GM12878 (cell line): ENCODE measurements around the gene GALNT9. TPM values are rescaled to one million over a fixed set of nuclear protein-coding genes. Genes with fewer than 3 reads are reported as not detected.

ENCODE experiments used
- ATAC-seq: fragments of 200-7000 bp; cut with Tn5 transposase; 3 replicates; pipeline ENCODE4 v1.9.1; 2020; ENCODE audit warnings: mild to moderate bottlenecking, moderate library complexity
- BruUV-seq: library from RNA; stranded (reverse); fragments of 400-500 nt; replicated peaks from 2 replicates; lab custom pipeline; 2021; lab: Mats Ljungman, UMichigan
- CTCF ChIA-PET: fragments of 300-600 bp; sonication (Branson Sonifier 250); formaldehyde crosslinking; extraction: SDS; loops from one replicate; lab custom pipeline; 2021; ENCODE audit warnings: inconsistent platforms; lab: Yijun Ruan, JAX
- POLR2A ChIA-PET: fragments of 350-600 bp; formaldehyde crosslinking; extraction: SDS; loops from one replicate; lab custom pipeline; 2021; ENCODE audit warnings: inconsistent platforms; lab: Charles Lee
- RAD21 ChIA-PET: fragments of 300-600 bp; sonication (Branson Sonifier 250); formaldehyde crosslinking; loops from one replicate; lab custom pipeline; 2023; ENCODE audit warnings: antibody characterized with exemption; ENCODE audit not compliant: unreplicated experiment; lab: Charles Lee
- SMC1A ChIA-PET: fragments of 300-600 bp; sonication (Branson Sonifier 250); formaldehyde crosslinking; loops from one replicate; lab custom pipeline; 2023; ENCODE audit not compliant: unreplicated experiment, uncharacterized antibody; lab: Charles Lee
- DNase-seq: peaks from one replicate; pipeline ENCODE4 v3.0.0-alpha.2; 2011; ENCODE audit warnings: low read depth, low spot score
- FAIRE-seq: peaks from 3 replicates; lab custom pipeline; 2011; peaks lifted over from hg19 to GRCh38; lab: Jason Lieb, UNC
- H2AFZ ChIP-seq: 2 replicates; pipeline ENCODE4 v1.6.0; 2011; ENCODE audit warnings: low read depth, low read length, control low read depth; ENCODE audit not compliant: control insufficient read depth
- H3K27ac ChIP-seq: 2 replicates; pipeline ENCODE4 v1.5.1; 2011; ENCODE audit warnings: control low read depth; ENCODE audit not compliant: control insufficient read depth, insufficient read depth
- H3K27me3 ChIP-seq, 2 experiments: replicated peaks in 1 of 2; 2 replicates each; pipeline versions ENCODE4 v1.6.0 to v1.6.1; 2011; ENCODE audit warnings: low read length in 1 of 2; ENCODE audit not compliant: control insufficient read depth in 2 of 2, insufficient read depth in 2 of 2
- H3K36me3 ChIP-seq, 2 experiments: 2 replicates each; pipeline ENCODE4 v1.5.1; 2011; ENCODE audit warnings: low read length in 1 of 2; ENCODE audit not compliant: control insufficient read depth in 2 of 2, insufficient read depth in 2 of 2
- H3K4me1 ChIP-seq: 2 replicates; pipeline ENCODE4 v1.6.1; 2011; ENCODE audit warnings: mild to moderate bottlenecking, low read length, moderate library complexity, mixed read lengths; ENCODE audit not compliant: control insufficient read depth, insufficient read depth
- H3K4me2 ChIP-seq: 2 replicates; pipeline ENCODE4 v1.6.0; 2011; ENCODE audit warnings: control low read depth; ENCODE audit not compliant: control insufficient read depth, insufficient read depth
- H3K4me3 ChIP-seq: fragments of 200-600 bp; sonication (generic); 2 replicates; pipeline ENCODE4 v1.5.1; 2016
- H3K79me2 ChIP-seq: 2 replicates; pipeline ENCODE4 v1.6.0; 2011; ENCODE audit warnings: low read length; ENCODE audit not compliant: control insufficient read depth, insufficient read depth
- H3K9ac ChIP-seq: 2 replicates; pipeline ENCODE4 v1.8.0; 2011; ENCODE audit warnings: low read length, control low read depth, mixed read lengths; ENCODE audit not compliant: control insufficient read depth, insufficient read depth
- H3K9me3 ChIP-seq: replicated peaks from 3 replicates; pipeline ENCODE4 v1.5.1; 2011; ENCODE audit warnings: mild to moderate bottlenecking, low read length; ENCODE audit not compliant: control insufficient read depth, insufficient read depth
- H4K20me1 ChIP-seq: 2 replicates; pipeline ENCODE4 v1.6.0; 2011; ENCODE audit not compliant: control insufficient read depth, insufficient read depth
- CHD2 ChIP-seq: IDR thresholded peaks from 2 replicates; pipeline ENCODE4 v1.6.1; 2011; ENCODE audit warnings: low read depth, low read length, improper control_type of control experiment, borderline replicate concordance
- DPF2 ChIP-seq: fragments of 450-650 bp; IDR thresholded peaks from 2 replicates; pipeline ENCODE4 v1.6.1; 2017; ENCODE audit warnings: mild to moderate bottlenecking
- GABPA ChIP-seq: IDR thresholded peaks from 2 replicates; pipeline ENCODE4 v1.6.1; 2014; ENCODE audit warnings: antibody characterized with exemption, low read depth, mild to moderate bottlenecking, inconsistent platforms
- HCFC1 ChIP-seq: fragments of 150-350 bp; IDR thresholded peaks from 2 replicates; pipeline ENCODE4 v1.6.1; 2014; ENCODE audit warnings: low read length
- HDGF ChIP-seq: fragments of 450-650 bp; IDR thresholded peaks from 2 replicates; pipeline ENCODE4 v1.6.1; 2016; ENCODE audit warnings: antibody characterized with exemption
- IKZF1 ChIP-seq: fragments of 450-650 bp; conservative IDR thresholded peaks from 2 replicates; pipeline ENCODE4 v1.6.1; 2017; ENCODE audit warnings: antibody characterized with exemption, mild to moderate bottlenecking
- MEF2A ChIP-seq: IDR thresholded peaks from 2 replicates; pipeline ENCODE4 v1.6.1; 2011; ENCODE audit warnings: low read depth, mild to moderate bottlenecking, low read length, moderate library complexity; ENCODE audit not compliant: insufficient read depth
- RB1 ChIP-seq: fragments of 450-650 bp; formaldehyde crosslinking; IDR thresholded peaks from 2 replicates; pipeline ENCODE4 v1.6.1; 2017; ENCODE audit warnings: mild to moderate bottlenecking, borderline replicate concordance
- RBBP5 ChIP-seq: fragments of 200-600 bp; sonication (generic); conservative IDR thresholded peaks from 2 replicates; pipeline ENCODE4 v1.6.1; 2016
- SMAD5 ChIP-seq: IDR thresholded peaks from 2 replicates; pipeline ENCODE4 v1.6.1; 2016; ENCODE audit warnings: antibody characterized with exemption, low read depth
- SRF ChIP-seq, 2 experiments: IDR thresholded peaks; 2 replicates each; pipeline ENCODE4 v1.6.1; 2011; ENCODE audit warnings: low read depth in 2 of 2, low read length in 2 of 2, mild to moderate bottlenecking in 1 of 2, moderate library complexity in 1 of 2
- WGBS: methylation state at CpG from one replicate; pipeline ENCODE4 v1.1.6; 2016; ENCODE audit warnings: low lambda C conversion rate; ENCODE audit not compliant: insufficient replicate concordance, insufficient coverage; ENCODE audit errors: missing lambda C conversion rate; 5-methylcytosine and 5-hydroxymethylcytosine counted together
- in situ Hi-C: fragments of 300-500 bp; cut with MboI; formaldehyde crosslinking; loops from 9 replicates; pipeline ENCODE4 v1.14.3; 2018; ENCODE audit warnings: mixed read lengths
- intact Hi-C: fragments of 100-400 bp; cut with micrococcal nuclease; formaldehyde crosslinking; loops from one replicate; pipeline ENCODE4 v1.14.2; 2022; ENCODE audit not compliant: unreplicated experiment
- polyA plus RNA-seq, 11 experiments: library from polyadenylated mRNA; depleted of rRNA in 4 of 11; unstranded in 6 of 11; stranded (reverse) in 5 of 11; fragments of >200 nt; fragmentation: Nextera tagmentation in 4 of 11; fragmentation: Illumina TruSeq in 1 of 11; extraction: Ambion mirVana in 4 of 11; extraction: Trizol in 1 of 11; gene quantifications; 1 replicate in 1 of 11; 2 replicates in 10 of 11; pipeline versions ENCODE4 v1.2.1 to v1.2.3, GENCODE V29; 2011 to 2016; ENCODE audit warnings: inconsistent platforms in 2 of 11, missing spikeins in 2 of 11, low read depth in 1 of 11
- total RNA-seq, 4 experiments: library from RNA; depleted of rRNA in 3 of 4; stranded (reverse); fragments of >200 nt in 3 of 4; fragmentation: Illumina TruSeq in 1 of 4; extraction: Trizol in 1 of 4; gene quantifications; 2 replicates each; pipeline versions ENCODE4 v1.2.1 to v1.2.3, GENCODE V29; 2013 to 2021
- TF ChIP-seq, protein P1 (sequence below): fragments of 450-650 bp; IDR thresholded peaks from 2 replicates; pipeline ENCODE4 v1.6.1; 2018; ENCODE audit warnings: borderline replicate concordance, mild to moderate bottlenecking; ENCODE audit not compliant: partially characterized antibody
- TF ChIP-seq, protein P2 (sequence below): fragments of 450-650 bp; IDR thresholded peaks from 2 replicates; pipeline ENCODE4 v1.6.1; 2016; ENCODE audit warnings: mild to moderate bottlenecking
- TF ChIP-seq, protein P3 (sequence below): fragments of 450-650 bp; IDR thresholded peaks from 2 replicates; pipeline ENCODE4 v1.6.1; 2018; ENCODE audit warnings: mild to moderate bottlenecking, low read depth, moderate library complexity; ENCODE audit not compliant: partially characterized antibody
- TF ChIP-seq, protein P4 (sequence below): IDR thresholded peaks from 2 replicates; pipeline ENCODE4 v1.6.1; 2011; ENCODE audit warnings: low read depth, mild to moderate bottlenecking, low read length, moderate library complexity, borderline replicate concordance; ENCODE audit errors: extremely low read depth

GALNT9 gene
- total and polyA plus RNA-seq, 10 of the 15 experiments (the other 5 are each of a cell fraction or from before 2014, with no cell fraction given), result 0.04 TPM; not detected in 9

DNA sequence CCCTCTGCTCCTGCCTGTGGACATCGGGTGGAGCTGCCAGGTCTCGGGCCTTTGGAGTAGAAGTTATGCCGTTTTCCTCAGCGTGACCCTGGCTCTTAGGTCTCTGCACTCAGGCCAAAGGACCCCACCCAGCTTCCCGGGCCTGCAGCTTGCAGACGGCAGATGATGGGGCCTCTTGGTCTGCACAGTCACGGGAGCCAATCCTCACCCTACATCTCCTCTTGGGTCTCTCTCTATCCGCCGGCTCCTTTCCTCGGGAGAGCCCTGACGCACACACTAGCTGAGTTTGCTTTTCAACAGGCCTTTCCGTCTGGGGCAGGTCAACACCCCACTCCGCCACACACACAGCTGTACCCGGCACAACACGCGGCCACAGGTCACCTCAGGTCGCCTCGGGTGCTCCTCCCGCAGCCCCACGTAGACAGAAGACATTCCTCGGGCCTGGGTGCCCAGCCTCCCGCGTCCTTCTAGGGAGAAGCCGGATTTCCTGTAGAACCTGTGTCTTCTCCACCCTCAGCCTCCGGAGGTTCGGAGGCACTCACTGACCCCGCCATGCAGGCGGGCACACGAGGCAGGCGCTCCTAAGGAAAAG is 9.9 kb downstream of the GALNT9 start:
- H4K20me1 ChIP-seq, result no peaks in the 10 kb centered on the region
- WGBS, result 54% methylated on average over 30 of the region's 30 CpGs
- RAD21 ChIA-PET, result no interaction called here
- SMC1A ChIA-PET, result no interaction called here
- no peak overlapping the region for H3K9ac ChIP-seq
- intact Hi-C loops (no loop called here), in situ Hi-C loops (no loop called here)
- ATAC-seq (no peak), DNase-seq (no peak), FAIRE-seq (no peak)
- no peaks in the 10 kb centered on the region for H3K4me1 ChIP-seq
- TF ChIP-seq DPF2, result no peak
- no peak for TF ChIP-seq RB1
- TF ChIP-seq, protein P1, sequence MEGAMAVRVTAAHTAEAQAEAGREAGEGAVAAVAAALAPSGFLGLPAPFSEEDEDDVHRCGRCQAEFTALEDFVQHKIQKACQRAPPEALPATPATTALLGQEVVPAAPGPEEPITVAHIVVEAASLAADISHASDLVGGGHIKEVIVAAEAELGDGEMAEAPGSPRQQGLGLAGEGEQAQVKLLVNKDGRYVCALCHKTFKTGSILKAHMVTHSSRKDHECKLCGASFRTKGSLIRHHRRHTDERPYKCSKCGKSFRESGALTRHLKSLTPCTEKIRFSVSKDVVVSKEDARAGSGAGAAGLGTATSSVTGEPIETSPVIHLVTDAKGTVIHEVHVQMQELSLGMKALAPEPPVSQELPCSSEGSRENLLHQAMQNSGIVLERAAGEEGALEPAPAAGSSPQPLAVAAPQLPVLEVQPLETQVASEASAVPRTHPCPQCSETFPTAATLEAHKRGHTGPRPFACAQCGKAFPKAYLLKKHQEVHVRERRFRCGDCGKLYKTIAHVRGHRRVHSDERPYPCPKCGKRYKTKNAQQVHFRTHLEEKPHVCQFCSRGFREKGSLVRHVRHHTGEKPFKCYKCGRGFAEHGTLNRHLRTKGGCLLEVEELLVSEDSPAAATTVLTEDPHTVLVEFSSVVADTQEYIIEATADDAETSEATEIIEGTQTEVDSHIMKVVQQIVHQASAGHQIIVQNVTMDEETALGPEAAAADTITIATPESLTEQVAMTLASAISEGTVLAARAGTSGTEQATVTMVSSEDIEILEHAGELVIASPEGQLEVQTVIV, result no peak
- TF ChIP-seq, protein P2, sequence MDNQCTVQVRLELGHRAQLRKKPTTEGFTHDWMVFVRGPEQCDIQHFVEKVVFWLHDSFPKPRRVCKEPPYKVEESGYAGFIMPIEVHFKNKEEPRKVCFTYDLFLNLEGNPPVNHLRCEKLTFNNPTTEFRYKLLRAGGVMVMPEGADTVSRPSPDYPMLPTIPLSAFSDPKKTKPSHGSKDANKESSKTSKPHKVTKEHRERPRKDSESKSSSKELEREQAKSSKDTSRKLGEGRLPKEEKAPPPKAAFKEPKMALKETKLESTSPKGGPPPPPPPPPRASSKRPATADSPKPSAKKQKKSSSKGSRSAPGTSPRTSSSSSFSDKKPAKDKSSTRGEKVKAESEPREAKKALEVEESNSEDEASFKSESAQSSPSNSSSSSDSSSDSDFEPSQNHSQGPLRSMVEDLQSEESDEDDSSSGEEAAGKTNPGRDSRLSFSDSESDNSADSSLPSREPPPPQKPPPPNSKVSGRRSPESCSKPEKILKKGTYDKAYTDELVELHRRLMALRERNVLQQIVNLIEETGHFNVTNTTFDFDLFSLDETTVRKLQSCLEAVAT, result no peak
- no peak for TF ChIP-seq IKZF1
- no peak for TF ChIP-seq HCFC1
- no peak for TF ChIP-seq MEF2A
- TF ChIP-seq RBBP5, result no peak
- no peak for TF ChIP-seq HDGF
- TF ChIP-seq GABPA, result no peak
- TF ChIP-seq, protein P3, sequence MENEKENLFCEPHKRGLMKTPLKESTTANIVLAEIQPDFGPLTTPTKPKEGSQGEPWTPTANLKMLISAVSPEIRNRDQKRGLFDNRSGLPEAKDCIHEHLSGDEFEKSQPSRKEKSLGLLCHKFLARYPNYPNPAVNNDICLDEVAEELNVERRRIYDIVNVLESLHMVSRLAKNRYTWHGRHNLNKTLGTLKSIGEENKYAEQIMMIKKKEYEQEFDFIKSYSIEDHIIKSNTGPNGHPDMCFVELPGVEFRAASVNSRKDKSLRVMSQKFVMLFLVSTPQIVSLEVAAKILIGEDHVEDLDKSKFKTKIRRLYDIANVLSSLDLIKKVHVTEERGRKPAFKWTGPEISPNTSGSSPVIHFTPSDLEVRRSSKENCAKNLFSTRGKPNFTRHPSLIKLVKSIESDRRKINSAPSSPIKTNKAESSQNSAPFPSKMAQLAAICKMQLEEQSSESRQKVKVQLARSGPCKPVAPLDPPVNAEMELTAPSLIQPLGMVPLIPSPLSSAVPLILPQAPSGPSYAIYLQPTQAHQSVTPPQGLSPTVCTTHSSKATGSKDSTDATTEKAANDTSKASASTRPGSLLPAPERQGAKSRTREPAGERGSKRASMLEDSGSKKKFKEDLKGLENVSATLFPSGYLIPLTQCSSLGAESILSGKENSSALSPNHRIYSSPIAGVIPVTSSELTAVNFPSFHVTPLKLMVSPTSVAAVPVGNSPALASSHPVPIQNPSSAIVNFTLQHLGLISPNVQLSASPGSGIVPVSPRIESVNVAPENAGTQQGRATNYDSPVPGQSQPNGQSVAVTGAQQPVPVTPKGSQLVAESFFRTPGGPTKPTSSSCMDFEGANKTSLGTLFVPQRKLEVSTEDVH, result no peak
- TF ChIP-seq SRF (IDR thresholded peaks at IDR 0.05; ENCODE audit: low read depth in 2 of 2, low read length in 2 of 2), result no peak
- no peak for TF ChIP-seq CHD2
- TF ChIP-seq, protein P4, sequence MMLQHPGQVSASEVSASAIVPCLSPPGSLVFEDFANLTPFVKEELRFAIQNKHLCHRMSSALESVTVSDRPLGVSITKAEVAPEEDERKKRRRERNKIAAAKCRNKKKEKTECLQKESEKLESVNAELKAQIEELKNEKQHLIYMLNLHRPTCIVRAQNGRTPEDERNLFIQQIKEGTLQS, result no peak
- TF ChIP-seq SMAD5, result no peak
- CTCF ChIA-PET, result no interaction called here
- no peak overlapping the region for H3K4me3 ChIP-seq
- H3K9me3 ChIP-seq, result no peaks in the 10 kb centered on the region; the same call in 2 of the 3 replicates
- H3K4me2 ChIP-seq, result no peak overlapping the region
- no peaks in the 10 kb centered on the region for H3K27me3 ChIP-seq
- H3K27ac ChIP-seq, result no peak overlapping the region
- H3K79me2 ChIP-seq, result no peaks in the 10 kb centered on the region
- H3K36me3 ChIP-seq, result no peaks in the 10 kb centered on the region
- POLR2A ChIA-PET, result no interaction called here
- H2AFZ ChIP-seq, result no peak overlapping the region
- no TSS peak for BruUV-seq
